OCI-LY1 (cell line): ENCODE results near the gene MTUS2.

Source experiments
- H2AFZ ChIP-seq: fragments of 200-600 bp; sonication (generic), shearing (Covaris generic); 2 replicates; pipeline ENCODE4 v1.6.0; 2014; ENCODE audit warnings: antibody characterized with exemption, mild to moderate bottlenecking, low read length
- H3F3A ChIP-seq: fragments of 200-600 bp; sonication (generic), shearing (Covaris generic); 2 replicates; pipeline ENCODE4 v1.6.0; 2014; ENCODE audit warnings: mild to moderate bottlenecking, antibody characterized with exemption, low read length, moderate library complexity; ENCODE audit not compliant: insufficient read depth
- H3K27ac ChIP-seq: fragments of 200-600 bp; sonication (generic); 2 replicates; pipeline ENCODE4 v1.5.1; 2014; ENCODE audit warnings: low read length, mixed run types, mild to moderate bottlenecking, low read depth; ENCODE audit not compliant: poor library complexity, severe bottlenecking
- H3K27me3 ChIP-seq: fragments of 200-600 bp; sonication (generic); 2 replicates; pipeline ENCODE4 v1.6.0; 2014; ENCODE audit warnings: antibody characterized with exemption, mild to moderate bottlenecking, low read length, moderate library complexity; ENCODE audit not compliant: insufficient read depth
- H3K36me3 ChIP-seq: fragments of 200-600 bp; sonication (generic); 2 replicates; pipeline ENCODE4 v1.6.1; 2014; ENCODE audit warnings: mild to moderate bottlenecking, antibody characterized with exemption, low read length, moderate library complexity, mixed read lengths; ENCODE audit not compliant: insufficient read depth
- H3K4me1 ChIP-seq: fragments of 200-600 bp; sonication (generic); 2 replicates; pipeline ENCODE4 v1.5.1; 2014; ENCODE audit warnings: mild to moderate bottlenecking, low read length, moderate library complexity; ENCODE audit not compliant: insufficient read depth, severe bottlenecking
- H3K4me2 ChIP-seq: fragments of 200-600 bp; sonication (generic), shearing (Covaris generic); 2 replicates; pipeline ENCODE4 v1.6.1; 2014; ENCODE audit warnings: low read length
- H3K4me3 ChIP-seq: fragments of 200-600 bp; sonication (generic); 2 replicates; pipeline ENCODE4 v1.5.1; 2014; ENCODE audit warnings: low read length, low read depth, mild to moderate bottlenecking, mixed read lengths; ENCODE audit not compliant: poor library complexity, severe bottlenecking
- H3K79me2 ChIP-seq: fragments of 200-600 bp; shearing (Covaris generic); 2 replicates; pipeline ENCODE4 v1.6.1; 2016; ENCODE audit warnings: mixed run types, low read length, mixed read lengths; ENCODE audit not compliant: insufficient read depth
- H3K9ac ChIP-seq: fragments of 200-600 bp; sonication (generic), shearing (Covaris generic); 2 replicates; pipeline ENCODE4 v1.6.1; 2014; ENCODE audit warnings: mild to moderate bottlenecking, low read length, mixed read lengths
- H3K9me2 ChIP-seq: fragments of 200-600 bp; sonication (generic), shearing (Covaris generic); 2 replicates; pipeline ENCODE4 v1.6.1; 2014; ENCODE audit warnings: low read depth, mild to moderate bottlenecking, low read length, mixed read lengths
- H3K9me3 ChIP-seq: fragments of 200-600 bp; shearing (Covaris generic); 2 replicates; pipeline ENCODE4 v1.6.1; 2014; ENCODE audit warnings: low read length, mixed read lengths
- H4K20me1 ChIP-seq: fragments of 200-600 bp; sonication (generic), shearing (Covaris generic); 2 replicates; pipeline ENCODE4 v1.6.0; 2016; ENCODE audit warnings: mild to moderate bottlenecking, low read length; ENCODE audit not compliant: insufficient read depth
- EZH2 ChIP-seq: fragments of 200-600 bp; sonication (generic), shearing (Covaris generic); IDR thresholded peaks from 2 replicates; pipeline ENCODE4 v1.8.0; 2017; ENCODE audit warnings: borderline replicate concordance, mixed run types, mild to moderate bottlenecking, antibody characterized with exemption, low read length, moderate library complexity, mixed read lengths
- TF ChIP-seq, protein P1 (sequence below): fragments of 200-600 bp; sonication (generic), shearing (Covaris generic); IDR thresholded peaks from 2 replicates; pipeline ENCODE4 v1.5.1; 2017; ENCODE audit warnings: mild to moderate bottlenecking, antibody characterized with exemption, low read length, moderate library complexity, mixed read lengths

MTUS2 gene

DNA sequence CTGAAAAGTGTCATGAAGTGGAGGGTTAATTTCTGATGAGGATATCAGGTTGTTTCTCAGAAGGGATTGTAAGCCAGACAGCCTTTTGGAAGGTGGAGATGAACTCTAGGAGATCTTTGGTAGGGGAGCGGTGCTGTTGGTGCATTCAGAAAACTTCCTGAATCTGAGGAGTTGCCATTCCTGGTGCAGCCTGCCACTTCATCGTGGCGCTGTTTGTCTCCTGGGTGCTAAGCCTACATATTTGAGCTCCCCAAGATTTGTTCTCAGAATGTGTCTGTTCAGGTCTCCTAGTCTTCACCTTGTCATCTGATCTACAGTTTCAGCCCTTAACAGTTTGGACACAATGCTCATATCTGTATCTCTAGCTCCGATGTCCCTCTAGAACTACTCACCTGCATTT is 285.6 kb downstream of the MTUS2 start:
- Histone ChIP-seq H3K9ac (no peak overlapping the region), H3K4me2 (no peak overlapping the region), H3K4me3 (no peak overlapping the region), H3K27ac (no peak overlapping the region), H3K9me3 (no peaks in the 10 kb centered on the region), H3K36me3 (no peaks in the 10 kb centered on the region), H3F3A (no peaks in the 10 kb centered on the region), H4K20me1 (no peaks in the 10 kb centered on the region), H3K4me1 (no peaks in the 10 kb centered on the region), H3K27me3 (no peaks in the 10 kb centered on the region), H3K79me2 (no peaks in the 10 kb centered on the region), H2AFZ (no peak overlapping the region), H3K9me2 (no peaks in the 10 kb centered on the region)
- TF ChIP-seq, protein P1, sequence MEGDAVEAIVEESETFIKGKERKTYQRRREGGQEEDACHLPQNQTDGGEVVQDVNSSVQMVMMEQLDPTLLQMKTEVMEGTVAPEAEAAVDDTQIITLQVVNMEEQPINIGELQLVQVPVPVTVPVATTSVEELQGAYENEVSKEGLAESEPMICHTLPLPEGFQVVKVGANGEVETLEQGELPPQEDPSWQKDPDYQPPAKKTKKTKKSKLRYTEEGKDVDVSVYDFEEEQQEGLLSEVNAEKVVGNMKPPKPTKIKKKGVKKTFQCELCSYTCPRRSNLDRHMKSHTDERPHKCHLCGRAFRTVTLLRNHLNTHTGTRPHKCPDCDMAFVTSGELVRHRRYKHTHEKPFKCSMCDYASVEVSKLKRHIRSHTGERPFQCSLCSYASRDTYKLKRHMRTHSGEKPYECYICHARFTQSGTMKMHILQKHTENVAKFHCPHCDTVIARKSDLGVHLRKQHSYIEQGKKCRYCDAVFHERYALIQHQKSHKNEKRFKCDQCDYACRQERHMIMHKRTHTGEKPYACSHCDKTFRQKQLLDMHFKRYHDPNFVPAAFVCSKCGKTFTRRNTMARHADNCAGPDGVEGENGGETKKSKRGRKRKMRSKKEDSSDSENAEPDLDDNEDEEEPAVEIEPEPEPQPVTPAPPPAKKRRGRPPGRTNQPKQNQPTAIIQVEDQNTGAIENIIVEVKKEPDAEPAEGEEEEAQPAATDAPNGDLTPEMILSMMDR: peak; percentile 42; the same call in 1 of the 2 replicates
- no peak for TF ChIP-seq EZH2

DNA sequence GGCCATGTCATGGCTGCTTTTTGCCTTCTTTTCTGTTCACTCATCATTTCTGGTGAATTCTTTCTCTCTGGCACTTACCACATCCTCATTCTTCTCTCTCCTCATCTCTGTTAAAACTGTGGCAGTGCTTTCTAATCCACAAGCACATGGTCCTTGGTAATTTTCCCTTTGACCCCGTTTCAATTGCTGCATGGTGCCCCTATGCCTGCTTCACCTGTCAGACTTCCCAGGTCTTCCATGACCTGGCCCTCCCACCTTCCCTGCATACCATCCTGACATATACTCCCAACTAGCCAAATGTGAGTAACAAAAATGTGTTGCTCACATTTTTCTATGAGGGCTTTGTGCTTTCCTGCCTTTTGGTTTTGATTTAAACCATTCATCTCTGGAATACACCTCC is 286.5 kb downstream of the MTUS2 start:
- Histone ChIP-seq H2AFZ (no peak overlapping the region), H3F3A (no peaks in the 10 kb centered on the region)
- no peak for TF ChIP-seq EZH2
- TF ChIP-seq, protein P1: no peak

DNA sequence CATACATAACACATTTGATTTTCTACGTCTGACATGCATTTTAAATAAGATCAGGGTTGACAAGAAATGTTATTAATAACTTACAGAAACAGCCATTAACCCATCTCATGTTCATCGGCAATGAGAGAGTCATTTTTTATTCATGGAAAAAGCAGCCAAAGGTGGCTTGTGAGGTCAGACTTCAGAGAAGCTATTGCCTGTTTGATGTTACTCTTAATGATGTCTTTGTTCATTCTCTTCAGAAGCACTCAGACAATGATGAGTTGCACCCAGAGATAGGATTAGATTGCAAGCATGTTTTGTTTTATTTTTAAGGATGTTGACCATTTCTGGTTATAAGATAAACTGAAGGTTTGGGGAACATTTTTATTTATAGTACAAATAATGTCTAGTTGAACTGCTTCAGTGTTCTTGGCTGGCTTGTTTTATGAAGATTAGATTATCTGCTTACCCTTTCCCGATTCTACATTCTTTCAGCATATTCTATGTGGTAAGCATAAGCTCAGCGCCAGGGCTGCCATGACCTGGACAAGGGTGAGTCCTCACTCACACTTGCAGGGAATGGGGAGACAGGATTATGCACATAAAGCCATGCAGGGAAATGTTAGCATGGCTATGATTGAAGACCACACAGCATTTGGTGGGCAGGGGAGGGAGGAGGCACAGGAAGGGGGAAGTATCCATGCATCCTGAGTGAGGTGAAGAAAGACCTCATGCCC is 288.1 kb downstream of the MTUS2 start:
- Histone ChIP-seq H3K27ac (no peak overlapping the region), H2AFZ (no peak overlapping the region), H4K20me1 (no peaks in the 10 kb centered on the region), H3K27me3 (no peaks in the 10 kb centered on the region), H3K79me2 (no peaks in the 10 kb centered on the region), H3K4me2 (no peak overlapping the region), H3K9me2 (no peaks in the 10 kb centered on the region), H3F3A (no peaks in the 10 kb centered on the region), H3K9me3 (no peaks in the 10 kb centered on the region), H3K4me1 (no peaks in the 10 kb centered on the region), H3K36me3 (no peaks in the 10 kb centered on the region), H3K9ac (no peak overlapping the region), H3K4me3 (no peak overlapping the region)
- TF ChIP-seq EZH2: no peak
- TF ChIP-seq, protein P1: no peak

More for the DNA sequence above, 286.5 kb downstream of the MTUS2 start:
- Histone ChIP-seq H3K27ac (no peak overlapping the region), H3K4me3 (no peak overlapping the region), H3K4me2 (no peak overlapping the region), H3K9me2 (no peaks in the 10 kb centered on the region), H3K79me2 (no peaks in the 10 kb centered on the region), H4K20me1 (no peaks in the 10 kb centered on the region), H3K9ac (no peak overlapping the region), H3K9me3 (no peaks in the 10 kb centered on the region), H3K36me3 (no peaks in the 10 kb centered on the region), H3K4me1 (no peaks in the 10 kb centered on the region), H3K27me3 (no peaks in the 10 kb centered on the region)
